ENCODE results near the gene PCDH7. TPM values are rescaled to one million over a fixed set of nuclear protein-coding genes. Genes with fewer than 3 reads are reported as not detected.

The PCDH7 gene
- total RNA-seq, 1 donor from 2014 or later = 33.4 TPM

GRCh38 chr4:30727409-30727808 lies 7.2 kb downstream of the PCDH7 start:
- H3K27me3 ChIP-seq (ENCODE audit: control insufficient read depth in 3 of 3, insufficient read depth in 3 of 3, low read length in 3 of 3) = peaks cover 15 to 22% (median 18%) of the 10 kb centered on the region in 3 donors
- H3K9me3 ChIP-seq (ENCODE audit: control insufficient read depth in 3 of 3, low read length in 3 of 3) = no peaks in the 10 kb centered on the region
- no peak overlapping the region for H3K9ac ChIP-seq (ENCODE audit: low read depth in 1 of 3, low read length in 3 of 3)
- H3K36me3 ChIP-seq (ENCODE audit: control insufficient read depth in 3 of 3, insufficient read depth in 3 of 3, low read length in 3 of 3) = no peaks in the 10 kb centered on the region
- no peak overlapping the region for H3K4me3 ChIP-seq (ENCODE audit: low read length in 3 of 3)
- H3K4me1 ChIP-seq (ENCODE audit: control insufficient read depth in 3 of 3, insufficient read depth in 3 of 3, low read length in 3 of 3) = peaks cover 0 to 2% (median under 1%) of the 10 kb centered on the region in 3 donors
- no peak overlapping the region for H3K27ac ChIP-seq (ENCODE audit: low read depth, low read length)

GRCh38 chr4:30728311-30728710 lies 8.1 kb downstream of the PCDH7 start:
- Histone ChIP-seq H3K9ac (ENCODE audit: low read depth in 1 of 3, low read length in 3 of 3) (no peak overlapping the region), H3K36me3 (ENCODE audit: control insufficient read depth in 3 of 3, insufficient read depth in 3 of 3, low read length in 3 of 3) (no peaks in the 10 kb centered on the region), H3K27ac (ENCODE audit: low read depth, low read length) (no peak overlapping the region), H3K4me1 (ENCODE audit: control insufficient read depth in 3 of 3, insufficient read depth in 3 of 3, low read length in 3 of 3) (no peaks in the 10 kb centered on the region), H3K9me3 (ENCODE audit: control insufficient read depth in 3 of 3, low read length in 3 of 3) (no peaks in the 10 kb centered on the region), H3K4me3 (ENCODE audit: low read length in 3 of 3) (no peak overlapping the region), H3K27me3 (ENCODE audit: control insufficient read depth in 3 of 3, insufficient read depth in 3 of 3, low read length in 3 of 3) (peaks cover 6 to 13% (median 9%) of the 10 kb centered on the region in 3 donors)

GRCh38 chr4:30743897-30744296 lies 23.7 kb downstream of the PCDH7 start:
- H3K4me3 ChIP-seq (ENCODE audit: low read length in 3 of 3) = no peak overlapping the region
- H3K36me3 ChIP-seq (ENCODE audit: control insufficient read depth in 3 of 3, insufficient read depth in 3 of 3, low read length in 3 of 3) = no peaks in the 10 kb centered on the region
- H3K9ac ChIP-seq (ENCODE audit: low read depth in 1 of 3, low read length in 3 of 3) = no peak overlapping the region
- no peaks in the 10 kb centered on the region for H3K4me1 ChIP-seq (ENCODE audit: control insufficient read depth in 3 of 3, insufficient read depth in 3 of 3, low read length in 3 of 3)
- H3K27me3 ChIP-seq (ENCODE audit: control insufficient read depth in 3 of 3, insufficient read depth in 3 of 3, low read length in 3 of 3) = no peaks in the 10 kb centered on the region
- no peak overlapping the region for H3K27ac ChIP-seq (ENCODE audit: low read depth, low read length)
- no peaks in the 10 kb centered on the region for H3K9me3 ChIP-seq (ENCODE audit: control insufficient read depth in 3 of 3, low read length in 3 of 3)

GRCh38 chr4:30744386-30744785 lies 24.2 kb downstream of the PCDH7 start:
- Histone ChIP-seq H3K9me3 (ENCODE audit: control insufficient read depth in 3 of 3, low read length in 3 of 3) (no peaks in the 10 kb centered on the region), H3K27me3 (ENCODE audit: control insufficient read depth in 3 of 3, insufficient read depth in 3 of 3, low read length in 3 of 3) (no peaks in the 10 kb centered on the region), H3K27ac (ENCODE audit: low read depth, low read length) (no peak overlapping the region), H3K36me3 (ENCODE audit: control insufficient read depth in 3 of 3, insufficient read depth in 3 of 3, low read length in 3 of 3) (no peaks in the 10 kb centered on the region), H3K4me1 (ENCODE audit: control insufficient read depth in 3 of 3, insufficient read depth in 3 of 3, low read length in 3 of 3) (no peaks in the 10 kb centered on the region), H3K4me3 (ENCODE audit: low read length in 3 of 3) (no peak overlapping the region), H3K9ac (ENCODE audit: low read depth in 1 of 3, low read length in 3 of 3) (no peak overlapping the region)

GRCh38 chr4:30744957-30745640 lies 24.9 kb downstream of the PCDH7 start:
- no peaks in the 10 kb centered on the region for H3K36me3 ChIP-seq (ENCODE audit: control insufficient read depth in 3 of 3, insufficient read depth in 3 of 3, low read length in 3 of 3)
- H3K4me1 ChIP-seq (ENCODE audit: control insufficient read depth in 3 of 3, insufficient read depth in 3 of 3, low read length in 3 of 3) = no peaks in the 10 kb centered on the region
- H3K27ac ChIP-seq (ENCODE audit: low read depth, low read length) = no peak overlapping the region
- no peaks in the 10 kb centered on the region for H3K27me3 ChIP-seq (ENCODE audit: control insufficient read depth in 3 of 3, insufficient read depth in 3 of 3, low read length in 3 of 3)
- H3K9ac ChIP-seq (ENCODE audit: low read depth in 1 of 3, low read length in 3 of 3) = no peak overlapping the region
- H3K4me3 ChIP-seq (ENCODE audit: low read length in 3 of 3) = no peak overlapping the region
- no peaks in the 10 kb centered on the region for H3K9me3 ChIP-seq (ENCODE audit: control insufficient read depth in 3 of 3, low read length in 3 of 3)

- H3K27ac ChIP-seq (ENCODE audit: low read depth, low read length) = no peak overlapping the region
- H3K27me3 ChIP-seq (ENCODE audit: control insufficient read depth in 3 of 3, insufficient read depth in 3 of 3, low read length in 3 of 3) = no peaks in the 10 kb centered on the region
- no peaks in the 10 kb centered on the region for H3K4me1 ChIP-seq (ENCODE audit: control insufficient read depth in 3 of 3, insufficient read depth in 3 of 3, low read length in 3 of 3)
- H3K9me3 ChIP-seq (ENCODE audit: control insufficient read depth in 3 of 3, low read length in 3 of 3) = no peaks in the 10 kb centered on the region
- H3K4me3 ChIP-seq (ENCODE audit: low read length in 3 of 3) = no peak overlapping the region
- no peaks in the 10 kb centered on the region for H3K36me3 ChIP-seq (ENCODE audit: control insufficient read depth in 3 of 3, insufficient read depth in 3 of 3, low read length in 3 of 3)
- H3K9ac ChIP-seq (ENCODE audit: low read depth in 1 of 3, low read length in 3 of 3) = no peak overlapping the region
Observed at GRCh38 chr4:30746735-30747134, 26.6 kb downstream of the PCDH7 start.

- H3K36me3 ChIP-seq (ENCODE audit: control insufficient read depth in 3 of 3, insufficient read depth in 3 of 3, low read length in 3 of 3) = no peaks in the 10 kb centered on the region
- H3K4me3 ChIP-seq (ENCODE audit: low read length in 3 of 3) = no peak overlapping the region
- no peaks in the 10 kb centered on the region for H3K27me3 ChIP-seq (ENCODE audit: control insufficient read depth in 3 of 3, insufficient read depth in 3 of 3, low read length in 3 of 3)
- H3K4me1 ChIP-seq (ENCODE audit: control insufficient read depth in 3 of 3, insufficient read depth in 3 of 3, low read length in 3 of 3) = no peaks in the 10 kb centered on the region
- no peak overlapping the region for H3K9ac ChIP-seq (ENCODE audit: low read depth in 1 of 3, low read length in 3 of 3)
- H3K27ac ChIP-seq (ENCODE audit: low read depth, low read length) = no peak overlapping the region
- H3K9me3 ChIP-seq (ENCODE audit: control insufficient read depth in 3 of 3, low read length in 3 of 3) = no peaks in the 10 kb centered on the region
Observed at GRCh38 chr4:30753316-30753715, 33.1 kb downstream of the PCDH7 start.

- Histone ChIP-seq H3K9ac (ENCODE audit: low read depth in 1 of 3, low read length in 3 of 3) (no peak overlapping the region), H3K4me1 (ENCODE audit: control insufficient read depth in 3 of 3, insufficient read depth in 3 of 3, low read length in 3 of 3) (no peaks in the 10 kb centered on the region), H3K9me3 (ENCODE audit: control insufficient read depth in 3 of 3, low read length in 3 of 3) (no peaks in the 10 kb centered on the region), H3K36me3 (ENCODE audit: control insufficient read depth in 3 of 3, insufficient read depth in 3 of 3, low read length in 3 of 3) (no peaks in the 10 kb centered on the region), H3K4me3 (ENCODE audit: low read length in 3 of 3) (no peak overlapping the region), H3K27me3 (ENCODE audit: control insufficient read depth in 3 of 3, insufficient read depth in 3 of 3, low read length in 3 of 3) (no peaks in the 10 kb centered on the region), H3K27ac (ENCODE audit: low read depth, low read length) (no peak overlapping the region)
Observed at GRCh38 chr4:30754021-30754420, 33.9 kb downstream of the PCDH7 start.

GRCh38 chr4:30755346-30755745 lies 35.2 kb downstream of the PCDH7 start:
- Histone ChIP-seq H3K27me3 (ENCODE audit: control insufficient read depth in 3 of 3, insufficient read depth in 3 of 3, low read length in 3 of 3) (no peaks in the 10 kb centered on the region), H3K4me1 (ENCODE audit: control insufficient read depth in 3 of 3, insufficient read depth in 3 of 3, low read length in 3 of 3) (no peaks in the 10 kb centered on the region), H3K36me3 (ENCODE audit: control insufficient read depth in 3 of 3, insufficient read depth in 3 of 3, low read length in 3 of 3) (no peaks in the 10 kb centered on the region), H3K9me3 (ENCODE audit: control insufficient read depth in 3 of 3, low read length in 3 of 3) (no peaks in the 10 kb centered on the region), H3K9ac (ENCODE audit: low read depth in 1 of 3, low read length in 3 of 3) (no peak overlapping the region), H3K4me3 (ENCODE audit: low read length in 3 of 3) (no peak overlapping the region), H3K27ac (ENCODE audit: low read depth, low read length) (no peak overlapping the region)

GRCh38 chr4:30756553-30756952 lies 36.4 kb downstream of the PCDH7 start:
- no peaks in the 10 kb centered on the region for H3K36me3 ChIP-seq (ENCODE audit: control insufficient read depth in 3 of 3, insufficient read depth in 3 of 3, low read length in 3 of 3)
- H3K9ac ChIP-seq (ENCODE audit: low read depth in 1 of 3, low read length in 3 of 3) = no peak overlapping the region
- H3K27me3 ChIP-seq (ENCODE audit: control insufficient read depth in 3 of 3, insufficient read depth in 3 of 3, low read length in 3 of 3) = no peaks in the 10 kb centered on the region

More at GRCh38 chr4:30756553-30756952, 36.4 kb downstream of the PCDH7 start:
- Histone ChIP-seq H3K27ac (ENCODE audit: low read depth, low read length) (no peak overlapping the region), H3K4me1 (ENCODE audit: control insufficient read depth in 3 of 3, insufficient read depth in 3 of 3, low read length in 3 of 3) (no peaks in the 10 kb centered on the region), H3K4me3 (ENCODE audit: low read length in 3 of 3) (no peak overlapping the region), H3K9me3 (ENCODE audit: control insufficient read depth in 3 of 3, low read length in 3 of 3) (no peaks in the 10 kb centered on the region)
